NCI-H2107 treated with DMSO at 0.1 percent for 48 hours (cell line): ENCODE data around the gene ZC3H8.
"Not testable (repeated sequence)": the region's sequence is repeated elsewhere in the genome, so short reads cannot be mapped to it uniquely, and the experiment has no call there.

ENCODE experiments used
- DNase-seq: peaks from one replicate; lab custom pipeline; 2025; ENCODE audit not compliant: unreplicated experiment; lab: John Stamatoyannopoulos, UW

ZC3H8 gene

DNA sequence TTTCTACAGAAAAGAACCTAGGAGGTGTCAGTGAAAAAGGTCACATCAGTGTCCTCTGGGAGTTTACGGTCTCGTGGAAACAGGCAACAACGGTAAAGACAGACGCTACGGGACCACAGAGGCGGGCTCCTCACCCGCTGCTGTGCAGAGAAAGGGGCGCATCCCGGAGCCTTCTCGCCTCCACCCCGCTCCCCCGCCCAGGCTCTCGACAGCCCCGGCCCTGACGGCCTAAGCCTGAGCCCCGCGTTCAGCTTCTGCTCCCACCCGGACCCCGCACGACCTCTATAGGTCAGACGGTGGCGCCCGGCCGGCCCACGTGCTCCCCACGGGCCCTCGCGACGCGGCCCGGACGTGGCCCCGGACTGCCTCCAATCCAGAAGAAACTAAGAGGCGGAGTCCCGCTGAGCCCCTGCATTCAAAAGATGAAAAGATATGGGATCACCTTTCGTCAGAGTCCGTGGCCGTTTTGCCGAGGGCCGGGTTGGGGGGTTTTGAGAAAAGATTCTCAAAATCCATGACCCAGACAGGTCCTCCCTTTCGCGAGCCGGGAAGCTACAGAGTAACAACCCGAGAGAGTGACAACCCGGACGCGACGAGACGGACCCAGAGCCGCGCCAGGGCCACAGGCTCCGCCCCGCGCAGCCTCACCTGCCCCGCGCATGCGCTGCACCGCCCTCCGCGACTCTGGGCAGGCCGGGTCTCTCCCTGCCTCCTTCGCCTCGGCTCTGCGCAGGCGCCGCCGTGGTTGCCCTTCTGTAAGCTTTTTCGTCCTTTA, at the start of gene ZC3H8:
Gene ZC3H8, minus strand, starts transcription at position 577 of the 775 bp plus-strand sequence. Its CDS starts 61 bp downstream, at position 516.
- peak; percentile 88 for DNase-seq

DNA sequence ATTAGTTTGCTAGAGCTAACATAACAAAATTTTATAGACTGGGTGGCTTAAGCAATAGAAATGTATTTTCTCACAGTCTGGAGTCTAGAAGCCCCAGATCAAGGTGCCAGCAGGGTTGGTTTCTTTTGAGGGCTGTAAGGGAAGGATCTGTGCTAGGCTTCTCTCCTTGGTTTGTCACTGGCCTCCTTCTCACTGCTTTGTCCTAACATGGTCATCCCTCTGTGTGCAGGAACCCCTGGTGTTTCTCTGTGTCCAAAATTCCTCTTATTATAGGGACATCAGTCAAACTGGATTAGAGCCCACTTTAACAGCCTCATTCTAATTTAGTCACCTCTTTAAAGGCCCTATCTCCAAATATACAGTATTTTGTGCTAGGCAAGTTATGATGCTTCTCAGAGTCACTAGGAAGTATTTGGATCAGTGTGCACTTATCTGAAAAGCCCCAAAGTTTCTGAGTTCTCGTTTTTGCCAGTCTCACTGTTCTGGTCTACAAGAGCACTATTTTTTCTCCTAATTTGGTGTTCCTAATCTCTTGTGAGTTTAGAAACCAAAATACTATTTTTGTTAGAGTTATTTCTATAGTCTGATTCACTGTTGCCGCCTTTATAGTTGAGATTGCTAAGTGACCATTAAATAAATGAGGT, 49.6 kb upstream of the ZC3H8 start:
- DNase-seq: no peak

DNA sequence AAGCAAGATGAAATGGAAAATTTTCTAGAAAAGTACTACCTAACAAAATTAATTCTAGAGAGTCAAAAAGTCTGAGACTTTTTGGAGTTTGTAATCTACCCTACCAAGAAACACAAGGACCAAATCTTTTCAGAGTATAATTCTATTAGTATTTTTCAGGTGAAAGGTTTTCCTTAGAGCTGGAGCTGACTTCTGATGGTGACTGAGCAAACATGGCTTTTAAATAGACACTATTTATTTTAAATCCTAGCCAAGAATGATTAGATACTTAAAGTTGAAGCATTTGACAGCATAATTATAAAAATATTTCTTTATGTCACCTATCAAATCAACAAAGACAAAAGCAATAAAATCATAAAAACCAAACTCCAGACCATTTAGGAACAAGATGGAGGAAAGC, 47.1 kb upstream of the ZC3H8 start:
- no peak for DNase-seq

DNA sequence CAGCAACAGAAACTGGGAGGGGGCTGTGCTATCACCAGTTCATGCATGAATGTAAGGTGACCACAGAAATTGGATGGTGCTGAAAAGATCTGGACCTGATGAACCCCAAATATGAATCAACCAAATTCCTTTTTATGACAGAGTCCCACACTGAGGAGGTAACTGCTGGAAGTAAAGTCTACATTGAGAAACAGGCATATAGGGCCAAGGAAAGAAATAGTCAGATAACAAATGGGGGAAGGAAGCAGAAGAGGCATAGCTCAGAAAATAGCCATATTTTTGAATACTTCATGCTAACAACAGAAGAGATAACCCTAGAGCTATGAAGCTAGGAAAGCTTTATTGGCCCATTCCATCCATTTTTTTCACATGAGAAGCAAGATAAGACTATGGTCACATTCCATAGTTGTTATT, 46.3 kb upstream of the ZC3H8 start:
- DNase-seq: no peak

DNA sequence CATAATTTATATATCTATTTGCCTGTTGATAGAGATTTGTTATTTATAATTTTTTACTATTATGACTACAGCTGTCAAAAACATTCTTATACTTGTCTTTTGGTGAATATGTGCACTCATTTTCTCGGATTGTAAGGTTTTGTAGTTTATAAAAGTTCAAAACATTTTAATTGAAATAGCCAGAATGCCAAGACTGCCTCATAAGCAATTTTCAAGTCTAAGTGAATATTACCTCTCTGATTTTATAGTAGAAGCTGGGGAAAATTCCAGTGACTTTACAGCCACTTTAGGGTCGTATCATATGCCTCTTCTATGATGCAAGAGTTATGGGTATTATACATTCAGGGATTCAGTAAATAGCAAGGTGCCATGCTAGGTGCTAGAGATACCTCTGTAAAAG, 41.6 kb upstream of the ZC3H8 start:
- DNase-seq: no peak

DNA sequence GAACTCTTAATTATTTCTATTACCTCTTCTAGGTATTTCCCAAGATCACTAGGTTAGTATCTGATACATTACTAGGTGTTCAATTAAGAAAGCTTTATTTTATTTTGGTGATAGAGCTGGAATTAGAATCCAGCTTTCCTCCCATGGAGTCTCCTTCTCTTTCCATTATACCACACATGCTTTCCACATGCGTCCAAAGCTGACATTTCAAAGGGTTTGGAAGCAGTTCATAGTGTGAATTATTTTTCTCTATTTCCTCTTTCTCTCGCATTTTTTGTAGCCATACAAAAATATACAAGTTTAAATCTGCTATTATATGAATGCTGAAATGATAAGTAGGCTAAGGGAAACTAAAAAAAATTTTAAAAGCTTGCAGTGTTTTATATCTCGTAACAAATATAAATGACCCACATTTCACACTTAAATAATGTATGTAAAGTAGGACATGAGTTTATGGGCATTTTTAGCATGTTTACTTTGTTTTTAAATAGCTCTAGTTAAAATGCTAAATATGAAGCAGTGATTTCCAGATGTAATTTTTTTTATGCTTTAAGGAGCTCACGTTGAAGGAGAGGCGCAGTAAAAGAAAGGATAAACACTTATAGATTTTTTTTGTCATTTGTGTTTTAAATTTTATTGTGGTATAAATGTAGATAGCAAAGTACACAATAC, 40.7 kb upstream of the ZC3H8 start:
- no peak for DNase-seq

DNA sequence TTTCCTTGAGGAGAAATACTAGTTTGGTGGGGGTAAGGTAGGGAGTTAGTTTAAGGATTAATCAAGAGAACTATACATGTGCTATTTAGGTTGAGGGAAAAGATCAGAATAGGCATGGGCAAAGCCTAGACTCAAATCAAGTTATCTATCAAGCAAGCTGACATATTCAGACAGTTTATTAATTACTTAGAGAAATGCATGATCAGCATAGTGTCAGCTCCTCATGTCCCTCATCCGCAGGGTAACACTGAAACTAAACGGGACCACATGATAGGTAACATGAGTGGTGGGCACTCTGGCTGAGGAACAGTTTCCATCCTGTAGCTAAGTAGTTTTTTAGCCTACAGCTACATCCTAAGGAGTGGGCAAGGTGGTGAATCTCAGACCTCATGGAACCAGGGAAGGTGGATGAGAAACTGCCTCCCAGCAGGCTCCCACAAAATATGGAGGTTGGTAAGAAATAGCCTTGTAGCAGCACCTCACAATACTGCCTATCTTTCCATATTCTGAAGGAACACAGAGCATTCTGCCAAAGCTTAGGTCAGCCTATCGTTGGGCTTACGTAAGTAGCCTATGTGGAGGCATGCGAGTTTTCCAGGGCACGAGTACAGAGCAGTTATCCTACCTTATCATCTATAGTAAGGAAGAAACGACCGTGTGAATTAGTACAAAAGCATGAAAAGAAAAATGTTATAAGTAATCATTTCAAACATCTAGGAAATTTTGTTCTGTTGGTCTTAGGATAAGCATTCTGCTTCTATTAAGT, 39.0 kb upstream of the ZC3H8 start:
- DNase-seq: no peak

DNA sequence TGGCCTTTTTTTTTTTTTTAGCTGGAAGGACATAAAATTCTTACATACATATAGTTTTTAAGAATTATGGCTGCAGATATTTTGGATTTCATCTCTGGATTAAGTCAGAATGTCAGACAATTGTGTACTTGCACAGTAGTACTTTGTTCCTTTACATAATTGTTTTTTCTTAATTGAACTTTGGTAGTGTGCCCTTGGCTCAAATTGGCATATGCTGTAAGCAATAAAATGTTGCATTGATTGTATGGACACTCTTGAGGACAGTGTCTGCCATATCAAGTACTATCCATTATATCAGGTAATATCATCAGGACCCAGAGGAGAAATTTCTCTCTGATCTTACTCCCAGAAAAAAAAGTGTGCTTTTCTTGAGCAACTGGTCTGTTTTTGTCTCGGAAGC, 35.8 kb upstream of the ZC3H8 start:
- DNase-seq: no peak

DNA sequence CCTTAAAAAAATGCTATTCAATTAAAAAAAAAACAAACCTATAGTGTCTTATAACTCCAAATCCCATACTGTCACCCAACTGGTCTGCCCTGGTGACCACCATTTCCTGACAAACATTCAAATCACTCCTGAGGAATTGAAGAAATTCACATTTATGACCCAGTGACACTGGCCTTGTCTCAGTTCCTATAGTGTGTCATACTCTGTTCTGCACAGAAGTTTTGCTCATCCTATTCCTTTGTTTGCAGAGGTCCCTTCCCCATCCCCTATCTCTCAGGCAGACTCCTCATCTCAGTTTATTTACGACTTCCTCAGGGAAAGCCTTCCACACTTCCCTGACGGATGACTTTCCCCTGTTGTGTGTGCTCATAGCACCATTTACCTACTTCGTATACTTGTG, 35.2 kb upstream of the ZC3H8 start:
- no peak for DNase-seq

DNA sequence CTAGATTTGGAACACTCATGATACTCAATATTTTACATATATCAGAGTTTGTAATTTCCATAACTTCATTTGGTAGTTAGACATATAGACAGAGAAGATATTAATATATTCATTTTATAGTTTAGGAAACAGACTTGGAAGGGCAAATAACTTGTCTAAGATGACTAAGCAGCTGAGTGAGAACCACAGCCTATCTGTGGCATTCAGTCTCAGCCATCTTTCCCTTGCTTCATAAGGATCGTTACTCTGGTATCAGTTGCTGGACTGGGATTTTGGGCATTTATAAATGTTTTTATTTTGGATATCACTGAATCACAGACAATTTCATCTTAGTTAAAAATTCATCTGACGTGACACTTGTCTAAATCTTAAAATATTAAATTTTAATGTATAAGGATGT, 28.7 kb upstream of the ZC3H8 start:
- not testable (repeated sequence) for DNase-seq

DNA sequence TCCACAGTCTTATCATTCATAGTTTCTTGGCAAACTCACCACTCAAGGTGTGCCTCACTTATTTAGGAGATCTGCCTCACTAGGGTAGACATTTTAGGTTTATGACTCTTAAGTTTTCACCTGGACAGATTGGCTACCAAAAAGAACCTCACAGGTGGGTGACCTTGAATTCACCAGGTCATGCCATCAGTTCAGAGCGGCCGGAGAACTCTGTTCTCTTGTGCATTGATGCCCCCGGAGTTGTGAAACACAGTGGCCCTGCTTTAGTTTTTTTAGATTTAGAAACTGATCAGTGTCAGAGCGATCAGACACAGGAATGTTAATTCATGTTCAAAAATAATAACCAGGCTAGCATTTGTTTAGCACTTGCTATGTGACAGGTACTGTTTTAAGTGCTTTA, 27.2 kb upstream of the ZC3H8 start:
- DNase-seq: not testable (repeated sequence)

DNA sequence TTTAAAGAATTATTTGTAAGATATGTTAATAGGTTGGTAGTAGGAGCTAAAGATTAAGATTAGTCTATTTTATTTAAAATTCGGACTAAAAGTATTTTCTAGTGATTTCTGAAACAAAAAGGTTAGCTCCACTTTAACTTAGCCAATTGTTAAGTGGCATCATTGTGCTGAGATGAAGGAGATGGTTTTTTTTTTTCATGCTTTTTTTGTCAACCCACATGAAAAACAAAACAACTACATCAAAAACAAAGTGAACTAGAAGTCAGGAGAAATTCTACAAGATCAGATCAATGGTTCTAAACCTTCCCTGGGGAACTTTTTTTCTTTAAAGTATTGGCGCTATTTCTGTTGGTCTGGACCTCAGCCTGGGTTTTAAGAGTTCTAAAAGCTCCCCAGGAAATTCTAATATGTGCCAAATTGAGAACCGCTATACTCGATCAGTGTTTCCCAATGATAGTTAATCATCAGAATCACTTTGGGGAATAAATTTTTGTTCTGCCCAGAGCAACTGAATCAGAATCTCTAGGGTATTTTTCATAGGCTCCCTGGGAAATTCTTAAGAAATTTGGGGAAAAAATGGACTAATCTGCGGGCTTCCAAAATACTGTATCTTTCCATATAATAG, 22.9 kb upstream of the ZC3H8 start:
- no peak for DNase-seq

DNA sequence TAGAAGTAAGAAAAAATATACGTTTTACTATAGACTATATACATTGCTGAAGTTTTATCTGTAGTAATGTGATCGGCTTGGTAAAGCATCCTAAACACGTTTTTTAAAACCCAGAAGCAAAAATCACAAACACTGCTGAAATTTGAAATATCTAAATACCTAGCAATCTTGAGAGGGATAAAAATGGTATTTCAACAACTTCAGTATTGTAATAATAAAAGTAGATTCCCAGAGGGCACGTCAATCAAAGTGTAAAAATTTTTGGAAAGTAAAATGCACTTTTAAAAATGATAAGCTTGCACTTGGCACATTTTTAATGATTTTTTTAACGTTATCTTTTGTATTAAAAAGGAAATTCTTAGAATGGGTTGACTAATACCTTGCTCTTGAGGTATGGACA, 22.1 kb upstream of the ZC3H8 start:
- no peak for DNase-seq

DNA sequence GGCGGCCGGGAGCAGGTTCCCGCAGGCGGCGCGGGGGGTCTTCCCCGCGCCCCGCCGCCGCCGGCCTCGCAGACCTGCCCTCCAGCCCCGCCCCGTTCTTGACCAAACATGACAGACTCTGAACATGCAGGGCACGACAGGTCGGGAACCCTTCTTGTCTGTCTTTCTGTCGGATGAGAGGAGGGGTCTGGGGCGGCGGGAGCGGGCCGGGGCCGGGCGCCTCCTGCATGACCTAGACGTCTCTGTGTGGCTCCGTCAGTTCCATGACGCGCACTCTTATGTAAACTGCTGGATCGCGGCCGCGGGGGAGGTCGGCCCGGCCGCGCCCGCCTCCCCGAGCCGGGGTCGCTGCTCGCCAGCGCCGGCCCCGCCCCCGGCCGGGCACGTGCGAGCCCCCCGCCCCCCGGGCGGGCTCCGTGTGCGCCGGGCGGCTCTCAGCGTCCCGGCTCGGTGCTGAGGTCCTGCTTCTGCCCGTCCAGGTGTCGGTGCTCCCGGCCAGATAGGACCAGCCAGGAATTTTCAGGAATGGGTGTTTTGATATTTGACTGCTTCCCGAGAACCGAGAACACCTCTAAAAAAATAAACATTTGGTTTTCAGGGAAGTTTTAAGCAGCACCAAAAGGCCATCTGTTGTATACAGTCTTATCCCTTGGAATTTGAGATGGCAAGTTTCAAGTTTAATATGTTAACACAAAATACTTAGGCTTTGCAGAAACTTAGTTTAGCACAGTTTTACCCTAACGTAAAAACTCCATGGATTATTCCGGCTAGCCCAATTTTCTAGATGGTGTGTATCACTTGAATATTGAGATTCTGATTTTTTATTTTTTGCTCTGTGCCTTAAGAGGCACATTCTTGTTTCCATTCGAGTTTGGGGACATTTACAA, 21.3 kb upstream of the ZC3H8 start:
- peak; percentile 40 for DNase-seq

DNA sequence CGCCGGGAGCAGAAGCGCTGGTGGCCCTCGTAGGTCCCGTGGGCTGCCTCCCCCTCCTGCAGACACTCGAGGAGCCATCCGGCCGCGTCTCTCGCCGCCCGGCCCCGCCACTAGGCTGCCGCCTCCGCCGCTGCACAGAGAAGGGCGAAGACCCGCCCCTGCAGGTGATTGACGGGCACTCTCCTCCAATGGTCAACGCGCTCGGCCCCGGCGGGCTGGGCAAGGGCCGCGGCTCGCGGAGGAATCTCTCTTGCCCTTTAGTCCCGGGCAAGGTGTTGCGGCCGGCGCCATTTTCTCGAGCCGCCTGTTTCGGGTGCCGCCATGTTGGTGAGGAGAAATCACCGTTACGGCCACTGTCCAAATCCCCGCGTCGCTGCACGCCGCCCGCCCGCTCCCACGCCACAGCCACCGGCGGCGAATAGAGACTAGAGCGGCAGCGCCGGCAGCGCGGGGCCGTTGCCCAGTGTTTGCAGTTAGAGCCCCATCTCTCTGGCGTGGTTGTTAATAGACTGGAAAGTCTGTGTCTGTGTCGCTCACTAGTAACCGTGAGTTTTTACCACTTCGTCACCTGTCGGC, 20.6 kb upstream of the ZC3H8 start, which contains the start of gene ZC3H6:
Gene ZC3H6, plus strand, starts transcription at position 287 of the 576 bp plus-strand sequence. CDS start 398 bp downstream, outside the sequence.
- peak; percentile 85 for DNase-seq

DNA sequence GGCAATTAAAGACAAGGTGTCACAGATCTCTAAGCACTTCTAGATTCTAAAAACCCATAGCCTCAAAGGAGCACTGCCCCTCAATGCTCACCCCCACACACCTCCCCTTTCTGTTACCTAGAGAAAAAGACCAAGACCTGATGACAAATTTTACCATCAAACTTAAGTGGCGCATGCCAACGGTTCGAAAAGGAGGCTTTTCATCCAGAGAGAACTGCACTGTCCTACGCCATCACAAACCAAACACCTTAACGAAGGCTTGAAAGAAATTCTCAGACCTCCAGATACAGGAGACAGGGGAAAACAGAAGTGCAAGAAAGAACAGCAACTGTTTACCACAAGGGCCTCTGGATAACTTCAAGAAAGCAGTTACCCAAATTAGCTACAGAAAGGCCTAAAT, 18.5 kb upstream of the ZC3H8 start:
- DNase-seq: no peak

DNA sequence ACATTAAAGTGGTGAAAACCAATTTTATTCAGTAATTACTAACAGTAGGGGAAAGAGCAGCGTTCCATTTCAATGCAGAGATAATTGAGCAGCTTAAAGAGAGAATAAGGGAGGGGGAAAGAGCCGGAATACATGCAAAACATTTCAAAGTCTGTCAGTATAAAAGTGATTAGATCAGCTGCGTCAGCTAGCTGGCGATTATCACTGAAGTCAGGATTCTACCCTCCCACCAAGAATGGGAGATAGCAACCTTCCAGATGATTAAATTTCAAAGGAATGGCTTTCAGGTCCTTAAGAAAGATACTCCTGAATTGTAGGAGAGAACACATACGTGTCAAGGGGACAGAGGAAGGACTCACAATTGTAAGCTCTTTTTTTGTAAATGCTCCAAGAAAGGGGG, 17.8 kb upstream of the ZC3H8 start:
- DNase-seq: no peak

DNA sequence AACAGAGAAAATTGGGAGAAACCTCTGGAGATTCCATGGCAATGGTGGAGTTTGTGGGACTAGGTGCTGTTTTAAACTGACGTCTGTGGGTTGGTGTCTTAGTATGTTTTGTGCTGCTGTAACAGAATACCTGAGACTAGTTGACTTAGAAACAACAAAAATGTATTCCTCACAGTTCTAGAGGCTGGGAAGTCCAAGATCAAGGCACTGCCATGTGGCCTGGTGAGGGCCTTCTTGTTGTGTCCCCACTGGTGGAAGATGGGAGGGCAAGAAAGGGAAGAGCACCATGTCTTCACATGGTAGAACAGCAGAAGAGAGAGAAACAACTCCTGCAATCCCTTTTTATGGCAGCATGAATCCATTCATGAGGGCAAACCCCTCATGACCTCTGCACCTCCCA, 13.7 kb upstream of the ZC3H8 start:
- no peak for DNase-seq

DNA sequence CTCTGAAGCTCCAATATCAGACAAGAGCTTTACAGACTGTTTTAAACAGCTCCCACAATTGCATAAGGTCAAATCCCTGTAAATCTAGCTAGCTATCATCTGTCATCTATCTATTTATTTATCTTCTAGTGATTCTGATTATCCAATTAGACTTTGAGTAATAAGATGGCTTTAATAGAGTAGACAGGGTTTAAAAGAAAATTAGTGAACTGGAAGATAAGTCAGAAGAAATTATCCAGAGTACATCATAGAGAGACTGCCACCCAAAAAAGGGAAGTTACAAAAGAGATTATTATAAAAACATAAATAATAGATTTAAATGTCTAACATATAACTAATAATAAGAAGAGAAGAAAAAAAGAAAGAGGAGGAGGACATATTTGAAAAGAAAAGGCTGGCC, 8.0 kb upstream of the ZC3H8 start:
- no peak for DNase-seq

DNA sequence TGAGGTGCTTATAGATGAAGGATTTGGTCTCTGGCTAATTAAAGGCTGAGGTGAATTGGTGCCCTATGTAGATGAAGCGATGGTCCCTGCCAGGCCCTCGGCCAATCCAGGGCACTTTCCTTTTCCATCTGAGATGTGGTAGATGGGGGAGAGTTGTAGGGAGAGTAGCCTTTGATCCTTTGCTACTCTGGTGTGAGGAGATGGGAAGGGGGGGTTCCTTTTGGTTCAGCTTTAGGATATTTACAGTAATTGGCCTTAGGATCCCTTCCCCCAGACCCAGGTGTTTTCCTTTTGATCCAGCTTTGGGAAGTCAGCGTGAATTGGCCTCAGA, 5.4 kb upstream of the ZC3H8 start:
- no peak for DNase-seq
